Measurements from ENCODE around the gene TF. TPM values are rescaled to one million over a fixed set of nuclear protein-coding genes. Genes with fewer than 3 reads are reported as not detected.

TF gene
- total and polyA plus RNA-seq, 2 of the 8 experiments (the other 6 are each of a cell fraction or from before 2014, with no cell fraction given): 0.02 to 0.26 TPM

- Histone ChIP-seq H3K23ac (ENCODE audit: insufficient read length) (no peak overlapping the region), H4K20me1 (replicated peaks in 1 of 2; ENCODE audit: control insufficient read depth in 1 of 2, insufficient read depth in 2 of 2, low read length in 2 of 2) (no peaks in the 10 kb centered on the region), H2BK20ac (ENCODE audit: low read length) (no peak overlapping the region), H2AK5ac (ENCODE audit: low read depth, low read length) (no peak overlapping the region), H2BK5ac (ENCODE audit: low read depth, low read length) (no peak overlapping the region), H3K9me3 (ENCODE audit: insufficient read depth in 2 of 2, low read depth in 1 of 2, low read length in 1 of 2) (peaks cover 24 to 32% of the 10 kb centered on the region in 2 experiments), H2AFZ (ENCODE audit: low read length) (no peak overlapping the region), H3K4me3 (ENCODE audit: extremely low read depth in 1 of 4, insufficient read depth in 2 of 4, low read depth in 3 of 4, low read length in 4 of 4) (no peak overlapping the region), H3K4me1 (replicated peaks in 1 of 4; ENCODE audit: control insufficient read depth in 3 of 4, insufficient read depth in 4 of 4, low read length in 3 of 4) (no peaks in the 10 kb centered on the region), H3K27ac (ENCODE audit: low read depth, low read length) (no peak overlapping the region), H3K36me3 (ENCODE audit: control insufficient read depth in 2 of 4, insufficient read depth in 4 of 4, low read length in 3 of 4) (no peaks in the 10 kb centered on the region), H4K5ac (ENCODE audit: insufficient read length, low read depth, low read length) (no peak overlapping the region), H3K14ac (ENCODE audit: insufficient read length) (no peak overlapping the region), H3K9ac (replicated peaks in 1 of 4; ENCODE audit: extremely low read depth in 1 of 4, low read depth in 3 of 4, low read length in 3 of 4) (no peak overlapping the region), H4K91ac (replicated peaks; ENCODE audit: insufficient read length, low read length) (no peak overlapping the region), H3K79me2 (ENCODE audit: control insufficient read depth in 1 of 2, insufficient read depth in 2 of 2, low read length in 2 of 2) (no peaks in the 10 kb centered on the region), H3K18ac (ENCODE audit: extremely low read depth, low read length) (no peak overlapping the region), H4K8ac (ENCODE audit: extremely low read depth, insufficient read depth, low read length) (no peak overlapping the region), H3K56ac (replicated peaks; ENCODE audit: insufficient read length, low read depth, low read length) (no peak overlapping the region), H3K4ac (replicated peaks; ENCODE audit: insufficient read length, low read depth, low read length) (no peak overlapping the region), H2BK12ac (ENCODE audit: low read depth, low read length) (no peak overlapping the region), H3K4me2 (ENCODE audit: insufficient read depth in 1 of 2, low read depth in 2 of 2, low read length in 2 of 2) (no peak overlapping the region), H3K27me3 (replicated peaks in 1 of 4; ENCODE audit: control insufficient read depth in 3 of 4, extremely low read depth in 1 of 4, insufficient read depth in 3 of 4, low read length in 3 of 4) (no peaks in the 10 kb centered on the region), H3K23me2 (ENCODE audit: low read depth, low read length) (no peaks in the 10 kb centered on the region), H2BK120ac (replicated peaks; ENCODE audit: low read depth, low read length) (no peak overlapping the region), H3K79me1 (ENCODE audit: low read depth, low read length) (no peaks in the 10 kb centered on the region), H2BK15ac (ENCODE audit: low read length) (no peak overlapping the region)
- POLR2A ChIA-PET (ENCODE audit: partially characterized antibody): no interaction called here
- no peak for FAIRE-seq
- no peak for TF ChIP-seq SIX5 (IDR thresholded peaks at IDR 0.05; ENCODE audit: low read depth, low read length)
- TF ChIP-seq GABPA (IDR thresholded peaks at IDR 0.05; ENCODE audit: borderline replicate concordance, insufficient read depth, low read length): no peak
- no peak for TF ChIP-seq ATF3 (IDR thresholded peaks at IDR 0.05; ENCODE audit: insufficient read depth, low read depth, low read length)
- TF ChIP-seq TAF1 (IDR thresholded peaks at IDR 0.05; ENCODE audit: low read depth, low read length): no peak
- no peak for TF ChIP-seq ZNF274 (IDR thresholded peaks at IDR 0.05; ENCODE audit: borderline replicate concordance, extremely low read depth, low read length)
- DNase-seq (ENCODE audit: low read depth in 1 of 2, low spot score in 2 of 2): no peak
- 81% methylated on average over 1 of the region's 1 CpG; no CpG with 5 or more reads in 1 of the 2 experiments for WGBS, 2 experiments (ENCODE audit: extremely low coverage in 1 of 2, insufficient coverage in 1 of 2, insufficient read length in 1 of 2, insufficient replicate concordance in 2 of 2, low coverage in 1 of 2, low lambda C conversion rate in 2 of 2, missing lambda C conversion rate in 1 of 2)
- CTCF ChIA-PET (ENCODE audit: partially characterized antibody): no interaction called here
These were observed 11.9 kb upstream of the TF start for GRCh38 chr3:133734305-133734704.
